ENCODE measurements around the gene FAM78B.

DNA sequence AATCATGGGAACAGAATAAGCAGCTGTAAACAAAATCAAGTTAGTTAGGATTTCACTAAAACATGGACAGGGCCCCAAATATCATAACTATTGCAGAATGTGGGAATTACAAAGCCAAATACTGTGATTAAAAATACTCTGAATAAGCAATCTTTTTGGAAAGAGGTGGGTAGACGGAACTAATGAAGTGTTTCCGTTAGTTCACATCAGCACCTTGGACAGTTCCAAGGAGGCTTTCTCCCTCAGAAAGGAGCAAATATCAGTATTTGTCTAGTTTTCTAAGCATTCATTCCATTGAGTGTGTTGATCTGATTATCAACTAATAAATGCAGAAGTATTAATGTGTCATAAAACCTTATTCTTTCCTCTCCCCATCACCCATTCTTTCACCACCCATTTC, 97.4 kb downstream of the FAM78B start:
- TF ChIP-seq CTCF (IDR thresholded peaks at IDR 0.05) (no peak), POLR2A (IDR thresholded peaks at IDR 0.05) (no peak)

Data from Peyer's patch (tissue), 4 donors.